Activated CD8-positive, alpha-beta memory T cell treated with anti-CD3 and anti-CD28 coated beads for 4 hours (primary cell): ENCODE results near the gene CCDC167.

Experiments used
- DNase-seq, 2 donors: peaks; one replicate each; pipeline ENCODE4 v3.0.0-alpha.2; 2020; ENCODE audit warnings: low read depth in 2 of 2

CCDC167 gene

GRCh38 chr6:37530297-37530696, 30.6 kb upstream of the CCDC167 start:
- no peak for DNase-seq

- no peak for DNase-seq
Observed at GRCh38 chr6:37528541-37528940, 28.8 kb upstream of the CCDC167 start.

GRCh38 chr6:37525460-37526357, 26.0 kb upstream of the CCDC167 start:
- no peak for DNase-seq

GRCh38 chr6:37524970-37525318, 25.3 kb upstream of the CCDC167 start:
- DNase-seq, result no peak

- no peak for DNase-seq
Observed at GRCh38 chr6:37524025-37524969, 24.6 kb upstream of the CCDC167 start.

GRCh38 chr6:37523412-37523811, 23.7 kb upstream of the CCDC167 start:
- DNase-seq, result no peak

- no peak for DNase-seq
Observed at GRCh38 chr6:37522836-37523235, 23.1 kb upstream of the CCDC167 start.

- no peak for DNase-seq
Observed at GRCh38 chr6:37521674-37522073, 22.0 kb upstream of the CCDC167 start.

- DNase-seq, result no peak
Observed at GRCh38 chr6:37520926-37521325, 21.2 kb upstream of the CCDC167 start.

GRCh38 chr6:37519461-37519860, 19.8 kb upstream of the CCDC167 start:
- no peak for DNase-seq

GRCh38 chr6:37518116-37518515, 18.4 kb upstream of the CCDC167 start:
- DNase-seq, result no peak

- DNase-seq, result peak; percentile 60 to 63
Observed at GRCh38 chr6:37517411-37517812, 17.7 kb upstream of the CCDC167 start.

- DNase-seq, result no peak
Observed at GRCh38 chr6:37516920-37517405, 17.3 kb upstream of the CCDC167 start.

- DNase-seq, result peak; percentile 66 to 80
Observed at GRCh38 chr6:37516076-37516919, 16.6 kb upstream of the CCDC167 start.

GRCh38 chr6:37515712-37516075, 16.0 kb upstream of the CCDC167 start:
- DNase-seq, result no peak

GRCh38 chr6:37514837-37515236, 15.1 kb upstream of the CCDC167 start:
- no peak for DNase-seq

GRCh38 chr6:37514321-37514771, 14.7 kb upstream of the CCDC167 start:
- no peak for DNase-seq

GRCh38 chr6:37513576-37513975, 13.9 kb upstream of the CCDC167 start:
- no peak for DNase-seq

GRCh38 chr6:37513155-37513554, 13.5 kb upstream of the CCDC167 start:
- DNase-seq, result no peak

GRCh38 chr6:37512400-37513011, 12.8 kb upstream of the CCDC167 start:
- DNase-seq, result no peak

- no peak for DNase-seq
Observed at GRCh38 chr6:37511910-37512399, 12.3 kb upstream of the CCDC167 start.
